ENCODE measurements around the gene CDC37. TPM values are rescaled to one million over a fixed set of nuclear protein-coding genes. Genes with fewer than 3 reads are reported as not detected.

CDC37 gene
- total RNA-seq, 1 experiment from 2014 or later: 260 TPM

DNA sequence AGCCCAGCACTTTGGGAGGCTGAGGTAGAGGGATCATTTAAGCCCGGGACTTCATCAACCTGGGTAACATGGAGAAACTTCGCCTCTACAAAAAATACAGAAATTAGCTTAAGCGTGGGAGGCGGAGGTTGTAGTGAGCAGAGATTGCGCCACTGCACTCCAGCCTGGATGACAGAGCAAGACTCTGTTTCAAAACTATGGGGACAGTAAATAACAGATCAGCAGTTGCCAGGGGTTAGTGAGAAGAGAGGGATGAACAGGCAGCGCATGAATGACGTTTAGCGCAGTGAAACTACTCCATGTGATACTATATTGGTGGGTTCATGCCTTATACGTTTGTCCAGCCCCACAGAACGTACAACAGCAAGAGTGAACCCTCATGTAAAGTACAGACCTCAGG, 56.8 kb downstream of the CDC37 start (continued):
- no peak for TF ChIP-seq SP1 (IDR thresholded peaks at IDR 0.05; ENCODE audit: low read depth)
- TF ChIP-seq CEBPB (IDR thresholded peaks at IDR 0.05; ENCODE audit: low read depth): no peak
- no peak for TF ChIP-seq ZFX (IDR thresholded peaks at IDR 0.05)
- TF ChIP-seq TCF7L2 (IDR thresholded peaks at IDR 0.05; ENCODE audit: borderline replicate concordance, extremely low read depth, insufficient read depth, insufficient read length): no peak
- TF ChIP-seq CTCF (IDR thresholded peaks at IDR 0.05 in 2 of 3, conservative IDR thresholded peaks at IDR 0.05 in 1 of 3; ENCODE audit: borderline replicate concordance in 1 of 3, insufficient read depth in 1 of 3, low read depth in 2 of 3, low read length in 2 of 3): no peak
- no peak for TF ChIP-seq EGR1 (IDR thresholded peaks at IDR 0.05; ENCODE audit: low read depth)
- no peak for TF ChIP-seq EZH2phosphoT487 (IDR thresholded peaks at IDR 0.05; ENCODE audit: borderline replicate concordance)
- TF ChIP-seq EZH2 (IDR thresholded peaks at IDR 0.05): no peak
- no peak for TF ChIP-seq CBX3 (IDR thresholded peaks at IDR 0.05; ENCODE audit: low read depth)
- no peak for TF ChIP-seq POLR2AphosphoS5 (IDR thresholded peaks at IDR 0.05; ENCODE audit: low read depth, low read length)

GRCh38 chr19:10344780-10345179, 58.6 kb downstream of the CDC37 start:
- H2AFZ ChIP-seq (ENCODE audit: low read depth, low read length, poor library complexity, severe bottlenecking): no peak overlapping the region
- no peaks in the 10 kb centered on the region for H4K20me1 ChIP-seq (ENCODE audit: insufficient read depth)
- no peaks in the 10 kb centered on the region for H3K36me3 ChIP-seq (ENCODE audit: control insufficient read depth in 1 of 2, insufficient read depth in 2 of 2, low read length in 2 of 2)
- no peak overlapping the region for H3K9ac ChIP-seq (ENCODE audit: low read length)
- no peak overlapping the region for H3K4me2 ChIP-seq (ENCODE audit: low read length)
- no peaks in the 10 kb centered on the region for H3K9me2 ChIP-seq (ENCODE audit: insufficient read depth)
- H3K4me1 ChIP-seq (ENCODE audit: control insufficient read depth in 1 of 2, insufficient read depth in 2 of 2, low read length in 2 of 2): peaks cover 0 to 14% of the 10 kb centered on the region in 2 experiments; a peak in 2 of 4 replicates
- BruUV-seq (replicated peaks): no TSS peak
- no peak overlapping the region for H3K4me3 ChIP-seq (replicated peaks in 1 of 2; ENCODE audit: low read depth in 1 of 2, low read length in 2 of 2)
- H3K79me2 ChIP-seq (ENCODE audit: insufficient read depth, low read length): no peaks in the 10 kb centered on the region
- intact Hi-C loops (cut with micrococcal nuclease): no loop called here
- RAD21 ChIA-PET (ENCODE audit: low non-redundant PET in 1 of 2, low total read pairs in 2 of 2, uncharacterized antibody in 2 of 2, unreplicated experiment in 2 of 2): no interaction called here
- no peaks in the 10 kb centered on the region for H3K27me3 ChIP-seq (ENCODE audit: insufficient read depth, low read length)
- DNase-seq (ENCODE audit: low read depth, low spot score): no peak
- ATAC-seq: no peak
- CTCF ChIA-PET: interaction anchor here (1.4 kb wide), 1 partner anchor 86 kb away, joined by 3 read pairs; no protein-coding TSS in a partner anchor
- POLR2A ChIA-PET: interaction anchor here (3.2 kb wide), 1 partner anchor 11 kb away, joined by 16 read pairs; the partner anchor contains the start of gene RAVER1
- H3K27ac ChIP-seq (ENCODE audit: low read depth, low read length): no peak overlapping the region
- no peaks in the 10 kb centered on the region for H3K9me3 ChIP-seq (ENCODE audit: control insufficient read depth in 1 of 2, insufficient read depth in 1 of 2, low read depth in 1 of 2, low read length in 2 of 2)
- TF ChIP-seq CEBPB (IDR thresholded peaks at IDR 0.05; ENCODE audit: low read depth) (no peak), EGR1 (IDR thresholded peaks at IDR 0.05; ENCODE audit: low read depth) (no peak), JUND (IDR thresholded peaks at IDR 0.05) (no peak), ATF3 (IDR thresholded peaks at IDR 0.05) (no peak), SP1 (IDR thresholded peaks at IDR 0.05; ENCODE audit: low read depth) (no peak), YY1 (IDR thresholded peaks at IDR 0.05; ENCODE audit: extremely low read depth, insufficient replicate concordance, low read depth, low read length) (no peak), FOSL1 (IDR thresholded peaks at IDR 0.05; ENCODE audit: low read depth) (no peak), POLR2A (IDR thresholded peaks at IDR 0.05; ENCODE audit: borderline replicate concordance, extremely low read depth, insufficient read depth, insufficient read length) (no peak), TCF7L2 (IDR thresholded peaks at IDR 0.05; ENCODE audit: borderline replicate concordance, extremely low read depth, insufficient read depth, insufficient read length) (no peak), SRF (IDR thresholded peaks at IDR 0.05; ENCODE audit: low read depth) (no peak), RAD21 (IDR thresholded peaks at IDR 0.05; ENCODE audit: low read depth) (no peak)
- TF ChIP-seq, protein P1, sequence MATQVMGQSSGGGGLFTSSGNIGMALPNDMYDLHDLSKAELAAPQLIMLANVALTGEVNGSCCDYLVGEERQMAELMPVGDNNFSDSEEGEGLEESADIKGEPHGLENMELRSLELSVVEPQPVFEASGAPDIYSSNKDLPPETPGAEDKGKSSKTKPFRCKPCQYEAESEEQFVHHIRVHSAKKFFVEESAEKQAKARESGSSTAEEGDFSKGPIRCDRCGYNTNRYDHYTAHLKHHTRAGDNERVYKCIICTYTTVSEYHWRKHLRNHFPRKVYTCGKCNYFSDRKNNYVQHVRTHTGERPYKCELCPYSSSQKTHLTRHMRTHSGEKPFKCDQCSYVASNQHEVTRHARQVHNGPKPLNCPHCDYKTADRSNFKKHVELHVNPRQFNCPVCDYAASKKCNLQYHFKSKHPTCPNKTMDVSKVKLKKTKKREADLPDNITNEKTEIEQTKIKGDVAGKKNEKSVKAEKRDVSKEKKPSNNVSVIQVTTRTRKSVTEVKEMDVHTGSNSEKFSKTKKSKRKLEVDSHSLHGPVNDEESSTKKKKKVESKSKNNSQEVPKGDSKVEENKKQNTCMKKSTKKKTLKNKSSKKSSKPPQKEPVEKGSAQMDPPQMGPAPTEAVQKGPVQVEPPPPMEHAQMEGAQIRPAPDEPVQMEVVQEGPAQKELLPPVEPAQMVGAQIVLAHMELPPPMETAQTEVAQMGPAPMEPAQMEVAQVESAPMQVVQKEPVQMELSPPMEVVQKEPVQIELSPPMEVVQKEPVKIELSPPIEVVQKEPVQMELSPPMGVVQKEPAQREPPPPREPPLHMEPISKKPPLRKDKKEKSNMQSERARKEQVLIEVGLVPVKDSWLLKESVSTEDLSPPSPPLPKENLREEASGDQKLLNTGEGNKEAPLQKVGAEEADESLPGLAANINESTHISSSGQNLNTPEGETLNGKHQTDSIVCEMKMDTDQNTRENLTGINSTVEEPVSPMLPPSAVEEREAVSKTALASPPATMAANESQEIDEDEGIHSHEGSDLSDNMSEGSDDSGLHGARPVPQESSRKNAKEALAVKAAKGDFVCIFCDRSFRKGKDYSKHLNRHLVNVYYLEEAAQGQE (IDR thresholded peaks at IDR 0.05; ENCODE audit: low read depth): no peak
- TF ChIP-seq, protein P2, sequence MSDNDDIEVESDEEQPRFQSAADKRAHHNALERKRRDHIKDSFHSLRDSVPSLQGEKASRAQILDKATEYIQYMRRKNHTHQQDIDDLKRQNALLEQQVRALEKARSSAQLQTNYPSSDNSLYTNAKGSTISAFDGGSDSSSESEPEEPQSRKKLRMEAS (IDR thresholded peaks at IDR 0.05): no peak
